RKO (cell line): ENCODE results near the gene EXOSC6.
A peak's percentile ranks its signal among the peaks of the same experiment; 100 is the strongest.
"Not testable (repeated sequence)": the region's sequence is repeated elsewhere in the genome, so short reads cannot be mapped to it uniquely, and the experiment has no call there.

Experiments
- DNase-seq: peaks from one replicate; pipeline ENCODE4 v3.0.0-alpha.2; 2016; ENCODE audit warnings: low spot score

The EXOSC6 gene

DNA sequence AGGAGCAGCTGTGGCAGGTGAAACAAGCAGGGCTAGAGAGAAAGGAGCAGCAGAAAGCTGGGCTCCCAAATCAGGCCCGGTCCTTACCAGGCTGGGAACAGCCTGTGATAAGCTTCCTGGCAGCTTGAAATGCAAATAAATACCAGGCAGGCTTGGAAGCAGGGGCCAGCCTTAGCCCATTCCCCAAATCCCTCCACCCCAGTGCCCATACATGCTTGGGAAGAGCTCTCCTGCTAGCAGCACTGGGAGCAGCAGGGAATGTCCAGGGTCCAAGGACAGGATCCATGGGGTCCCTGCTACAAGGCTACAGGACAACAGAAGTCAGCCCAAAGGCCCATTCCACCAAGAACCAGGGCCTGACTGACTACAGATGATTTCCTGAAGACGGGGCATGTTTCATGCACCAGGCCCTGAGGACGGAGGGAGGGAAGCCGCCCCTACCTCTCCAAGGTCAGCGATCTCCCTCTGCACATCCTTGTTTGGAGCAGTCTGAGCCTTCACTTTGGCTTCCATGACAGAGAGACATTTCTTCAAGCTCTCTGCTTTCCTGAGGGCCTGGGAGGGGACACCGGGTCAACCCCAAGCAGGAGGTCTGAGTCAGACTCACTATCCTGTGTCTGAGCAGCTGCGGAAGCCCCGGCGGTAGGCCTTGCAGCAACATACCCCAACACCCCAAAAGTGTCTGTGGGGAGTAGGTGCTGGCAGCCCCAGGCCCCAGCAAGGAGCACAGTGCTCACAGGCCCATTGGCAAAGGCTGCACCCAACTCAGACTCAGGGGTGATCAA lies 2.6 kb upstream of the EXOSC6 start:
- no peak for DNase-seq

- DNase-seq = peak; percentile 53
Measured at GRCh38 chr16:70253291-70254106, 1.8 kb upstream of the EXOSC6 start.

DNA sequence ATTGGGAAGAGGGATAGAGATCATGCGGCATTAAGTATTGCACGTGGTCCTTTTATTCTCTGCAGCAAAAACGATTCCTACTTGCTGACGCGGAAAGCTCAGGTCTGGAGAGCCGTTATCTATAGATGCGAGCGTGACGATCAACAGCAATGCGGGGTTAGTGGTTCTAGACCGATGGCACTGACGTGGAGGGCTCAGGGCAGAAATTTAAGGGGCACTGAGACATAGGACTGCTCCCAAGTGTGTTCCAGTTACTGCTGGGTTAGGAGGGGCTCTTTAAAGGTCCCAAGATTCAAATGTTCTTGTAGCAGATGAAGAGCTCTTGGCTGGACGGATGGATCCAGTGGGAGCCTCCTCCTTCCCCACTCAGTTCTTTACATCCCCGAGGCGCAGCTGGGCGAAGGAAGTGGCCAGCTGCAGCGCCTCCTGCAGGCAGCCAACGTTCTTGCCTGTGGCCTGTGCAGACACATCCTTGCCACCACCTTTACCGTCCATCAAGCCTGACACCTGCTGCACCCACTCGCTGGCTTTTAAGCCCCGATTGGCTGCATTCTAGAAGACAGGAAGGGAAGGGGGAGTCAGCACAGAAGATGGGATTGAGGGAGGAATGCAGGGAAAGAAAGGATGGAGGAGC lies 732 bp upstream of the EXOSC6 start:
- peak; percentile 41 for DNase-seq

DNA sequence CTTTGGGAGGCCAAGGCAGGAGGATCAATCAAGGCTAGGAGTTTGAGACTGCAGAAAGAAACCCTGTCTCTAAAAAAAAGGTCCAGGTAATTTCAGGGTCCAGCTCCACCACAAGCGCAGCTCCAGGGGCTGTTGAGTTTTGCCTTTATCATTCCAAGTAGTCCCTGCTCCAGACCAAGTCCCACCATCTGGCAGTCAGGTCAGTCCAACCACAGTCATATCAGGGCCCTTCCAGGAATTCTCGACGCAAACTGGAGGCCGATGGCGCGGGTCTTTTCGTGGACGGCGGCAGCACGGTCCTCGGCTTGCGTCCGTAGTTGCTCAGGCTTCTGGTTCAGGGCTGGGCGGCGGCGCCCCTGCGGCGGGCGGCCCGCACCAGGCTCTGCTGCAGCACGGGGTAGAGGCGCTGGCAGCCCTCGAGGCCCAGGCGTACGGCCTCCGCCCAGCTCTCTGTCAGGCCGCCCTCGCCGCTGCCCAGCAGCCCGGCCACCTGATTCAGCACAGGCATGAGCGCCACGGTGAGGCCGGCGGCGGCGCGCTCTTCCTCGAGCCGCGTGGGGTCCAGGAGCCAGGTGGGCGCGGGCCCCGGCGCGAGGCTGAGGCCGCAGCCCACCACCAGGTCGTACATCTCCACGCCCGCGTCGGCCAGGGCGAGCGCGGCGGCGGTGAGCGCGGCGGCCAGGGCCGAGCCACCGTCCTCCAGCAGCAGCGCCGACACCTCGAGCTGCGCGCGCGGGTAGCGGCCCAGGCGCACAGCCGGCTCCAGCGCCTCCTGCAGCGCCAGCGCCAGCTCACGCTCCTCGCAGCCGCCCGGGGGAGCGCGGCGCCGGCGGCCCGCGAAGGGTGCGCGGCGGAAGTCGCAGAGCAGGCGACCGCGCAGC lies 752 bp downstream of the EXOSC6 start:
- peak; percentile 62 for DNase-seq

- not testable (repeated sequence) for DNase-seq
Measured at GRCh38 chr16:70249697-70250096, 2.0 kb downstream of the EXOSC6 start.

DNA sequence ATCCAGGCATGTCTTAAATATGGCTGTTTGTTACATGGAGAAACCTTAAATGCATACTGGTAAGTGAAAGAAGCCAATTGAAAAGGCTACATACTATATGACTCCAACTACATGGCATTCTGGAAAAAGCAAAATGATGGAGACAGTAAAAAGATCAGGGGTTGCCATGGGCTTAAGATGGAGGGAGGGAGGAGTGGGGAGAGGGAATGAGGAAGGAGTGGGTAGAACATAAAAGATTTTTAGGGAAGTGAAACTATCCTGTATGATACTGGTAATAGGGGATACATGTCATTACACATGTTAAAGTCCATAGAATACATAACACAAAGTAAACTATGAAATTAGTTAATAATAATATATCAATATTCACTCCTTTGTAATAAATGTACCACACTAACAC lies 13.0 kb downstream of the EXOSC6 start:
- not testable (repeated sequence) for DNase-seq

DNA sequence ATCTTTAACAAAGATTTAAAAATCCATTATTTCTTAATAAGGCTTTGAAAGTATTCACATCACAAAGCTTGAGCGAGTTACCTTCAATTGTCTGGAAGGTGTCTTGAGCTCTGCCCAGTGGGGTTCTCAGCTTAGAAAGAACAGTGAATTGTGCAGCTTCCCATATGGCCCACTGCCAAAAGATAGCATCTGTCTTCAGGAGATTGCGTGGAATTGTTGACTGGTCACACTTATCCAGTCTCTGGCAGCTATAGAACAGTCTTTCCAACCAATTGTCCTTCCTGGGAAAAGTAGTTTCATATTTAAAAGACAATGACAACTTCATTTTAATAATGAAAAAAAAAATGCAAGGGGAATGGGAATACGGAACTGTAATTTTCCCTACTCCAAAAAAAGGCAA lies 19.9 kb downstream of the EXOSC6 start:
- not testable (repeated sequence) for DNase-seq

GRCh38 chr16:70226024-70226423 lies 25.7 kb downstream of the EXOSC6 start:
- DNase-seq = not testable (repeated sequence)

GRCh38 chr16:70225430-70225829 lies 26.3 kb downstream of the EXOSC6 start:
- not testable (repeated sequence) for DNase-seq

- not testable (repeated sequence) for DNase-seq
Measured at GRCh38 chr16:70224645-70225044, 27.1 kb downstream of the EXOSC6 start.

- not testable (repeated sequence) for DNase-seq
Measured at GRCh38 chr16:70223971-70224513, 27.7 kb downstream of the EXOSC6 start.

DNA sequence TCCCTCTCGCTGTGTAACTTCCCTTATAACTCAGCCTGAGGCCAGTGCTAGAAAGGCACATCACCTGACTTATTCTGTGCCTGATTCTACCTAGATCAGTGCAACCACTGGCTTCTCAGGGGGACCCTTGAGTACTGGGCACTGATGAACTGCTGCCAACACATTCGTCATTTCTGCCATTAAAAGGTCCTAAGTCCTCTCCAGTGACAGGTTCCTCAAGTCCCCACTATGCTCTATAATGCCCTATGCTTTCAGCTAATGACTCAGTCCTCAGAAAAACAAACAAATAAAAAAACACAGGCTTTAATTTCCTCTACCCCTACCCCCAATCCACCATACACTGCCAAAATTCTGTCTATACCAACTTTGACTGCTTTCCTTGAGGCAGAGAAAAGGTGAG lies 28.5 kb downstream of the EXOSC6 start:
- DNase-seq = not testable (repeated sequence)

DNA sequence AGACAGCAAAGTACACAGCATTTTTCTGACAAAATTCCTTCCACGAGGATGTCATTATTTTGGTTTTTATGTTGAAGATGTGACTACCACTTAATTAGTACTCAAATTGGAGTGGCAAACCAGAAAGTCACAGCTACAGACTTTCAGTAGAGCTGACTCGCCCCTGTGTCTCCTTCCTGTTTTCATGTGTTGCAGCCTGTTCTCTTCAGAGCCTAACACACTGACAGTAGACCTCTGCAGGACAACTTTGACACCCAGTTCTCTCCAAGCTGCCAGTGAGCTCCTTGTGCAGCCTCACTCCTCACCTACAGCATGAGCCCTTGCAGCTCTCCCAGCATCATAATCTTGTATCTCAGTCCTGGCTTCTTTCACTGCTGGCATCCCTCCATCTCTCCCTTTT lies 29.2 kb downstream of the EXOSC6 start:
- DNase-seq = not testable (repeated sequence)

- DNase-seq = not testable (repeated sequence)
Measured at GRCh38 chr16:70218586-70218985, 33.2 kb downstream of the EXOSC6 start.

- not testable (repeated sequence) for DNase-seq
Measured at GRCh38 chr16:70206382-70206781, 45.4 kb downstream of the EXOSC6 start.

GRCh38 chr16:70204668-70205405 lies 46.9 kb downstream of the EXOSC6 start:
- not testable (repeated sequence) for DNase-seq

DNA sequence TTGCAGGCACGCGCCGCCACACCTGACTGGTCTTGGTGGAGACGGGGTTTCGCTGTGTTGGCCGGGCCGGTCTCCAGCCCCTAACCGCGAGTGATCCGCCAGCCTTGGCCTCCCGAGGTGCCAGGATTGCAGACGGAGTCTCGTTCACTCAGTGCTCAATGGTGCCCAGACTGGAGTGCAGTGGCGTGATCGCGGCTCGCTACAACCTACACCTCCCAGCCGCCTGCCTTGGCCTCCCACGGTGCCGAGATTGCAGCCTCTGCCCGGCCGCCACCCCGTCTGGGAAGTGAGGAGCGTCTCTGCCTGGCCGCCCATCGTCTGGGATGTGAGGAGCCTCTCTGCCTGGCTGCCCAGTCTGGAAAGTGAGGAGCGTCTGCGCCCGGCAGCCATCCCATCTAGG lies 47.7 kb downstream of the EXOSC6 start:
- not testable (repeated sequence) for DNase-seq

GRCh38 chr16:70203508-70203907 lies 48.2 kb downstream of the EXOSC6 start:
- DNase-seq = not testable (repeated sequence)

DNA sequence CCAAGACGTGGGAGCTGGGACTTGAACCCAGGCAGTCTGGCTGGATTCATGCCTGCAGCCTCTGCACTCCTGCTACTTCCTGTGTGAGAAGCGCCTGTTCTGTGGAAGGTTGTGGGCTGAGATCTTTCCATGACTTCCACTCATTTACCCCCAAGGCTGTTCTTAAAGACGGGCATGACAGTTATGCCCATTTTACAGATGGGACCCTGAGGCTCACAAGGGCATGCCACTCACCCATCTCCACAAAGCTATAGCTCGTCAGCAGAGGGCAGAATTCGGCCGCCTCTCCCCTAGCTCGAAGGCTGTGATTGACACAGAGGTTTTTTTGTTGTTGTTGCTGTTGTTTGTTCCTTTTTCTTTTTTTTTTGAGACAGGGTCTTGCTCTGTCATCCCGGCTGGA lies 51.7 kb downstream of the EXOSC6 start:
- DNase-seq = not testable (repeated sequence)

DNA sequence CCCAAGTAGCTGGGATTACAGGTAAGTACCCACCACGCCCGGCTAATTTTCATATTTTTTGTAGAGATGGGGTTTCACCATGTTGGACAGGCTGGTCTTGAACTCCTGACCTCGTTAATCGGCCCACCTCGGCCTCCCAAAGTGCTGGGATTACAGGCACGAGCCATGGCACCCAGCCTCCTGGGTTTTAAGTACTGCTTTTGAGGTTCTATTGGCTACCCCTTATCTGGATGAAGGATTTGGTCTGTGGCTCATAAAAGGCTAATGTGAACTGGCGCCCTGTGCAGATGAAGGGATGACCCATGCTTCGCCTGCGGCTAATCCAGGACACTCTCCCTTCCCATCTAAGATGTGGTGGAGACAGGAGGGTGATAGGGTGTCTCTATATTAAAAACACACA lies 52.6 kb downstream of the EXOSC6 start:
- not testable (repeated sequence) for DNase-seq

DNA sequence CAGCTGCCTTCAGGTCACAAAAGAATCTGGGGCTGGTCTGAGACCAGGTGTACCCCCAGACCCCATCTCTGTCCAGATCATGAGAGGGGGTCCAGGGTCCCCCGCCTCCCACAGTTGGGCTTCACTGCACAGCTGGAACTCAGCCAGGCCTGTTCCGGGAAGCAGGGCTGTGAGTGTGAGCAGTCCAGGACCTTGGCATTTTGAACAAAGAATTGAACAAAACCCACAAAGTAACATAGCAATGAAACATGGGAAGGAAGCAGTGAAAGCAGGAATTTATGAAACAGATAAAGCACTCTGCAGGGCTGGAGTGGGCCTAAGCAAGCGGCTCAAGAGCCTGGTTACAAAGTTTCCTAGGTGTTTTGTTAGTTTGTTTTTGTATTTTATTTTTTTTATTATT lies 53.1 kb downstream of the EXOSC6 start:
- not testable (repeated sequence) for DNase-seq
